HG02943 (cell line): ENCODE data around the gene DCANP1.

Experiments used
- ATAC-seq: cut with Tn5 transposase; IDR thresholded peaks from one replicate; pipeline ENCODE4 v1.9.1; 2021; ENCODE audit warnings: mild to moderate bottlenecking, low read depth, moderate library complexity; ENCODE audit not compliant: unreplicated experiment

The DCANP1 gene

DNA sequence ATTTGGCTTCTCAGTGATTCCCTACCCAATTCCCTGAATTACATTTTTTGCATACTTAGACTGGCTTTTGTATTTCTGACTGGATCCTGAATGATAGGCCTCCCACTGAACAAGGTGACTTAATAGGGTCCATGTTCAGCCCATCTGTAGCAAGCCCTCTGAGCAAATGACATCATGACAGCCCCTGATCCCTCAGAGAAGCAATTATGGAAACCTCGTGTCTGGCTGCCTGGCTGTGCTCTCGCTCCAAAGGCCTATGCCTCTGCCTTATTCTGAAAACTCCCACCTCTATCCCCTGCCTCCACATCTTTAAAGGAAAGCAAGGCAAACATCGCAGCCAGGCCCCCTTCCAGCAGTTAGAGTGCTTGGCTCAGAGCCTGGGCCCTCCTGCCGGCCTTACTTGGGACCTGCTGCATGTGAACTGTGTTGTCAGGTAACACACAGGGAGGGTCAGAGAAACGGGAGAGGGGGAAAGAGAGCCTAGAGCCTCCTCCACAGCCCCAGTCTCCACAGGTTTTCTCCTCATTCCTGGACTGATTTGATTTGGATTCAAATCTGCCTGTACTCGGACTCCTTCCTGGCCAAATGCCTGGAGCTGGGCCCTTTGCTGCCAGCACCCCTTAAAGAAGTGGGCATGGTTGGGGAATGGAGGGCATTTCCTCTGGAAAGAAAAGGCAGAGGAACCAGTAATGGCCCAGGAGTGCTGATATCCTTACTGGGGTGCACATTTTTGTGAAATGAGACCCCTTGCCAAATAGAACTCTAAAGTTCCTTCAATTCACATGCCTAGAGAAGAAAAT, 3.8 kb downstream of the DCANP1 start:
- ATAC-seq, result no peak

DNA sequence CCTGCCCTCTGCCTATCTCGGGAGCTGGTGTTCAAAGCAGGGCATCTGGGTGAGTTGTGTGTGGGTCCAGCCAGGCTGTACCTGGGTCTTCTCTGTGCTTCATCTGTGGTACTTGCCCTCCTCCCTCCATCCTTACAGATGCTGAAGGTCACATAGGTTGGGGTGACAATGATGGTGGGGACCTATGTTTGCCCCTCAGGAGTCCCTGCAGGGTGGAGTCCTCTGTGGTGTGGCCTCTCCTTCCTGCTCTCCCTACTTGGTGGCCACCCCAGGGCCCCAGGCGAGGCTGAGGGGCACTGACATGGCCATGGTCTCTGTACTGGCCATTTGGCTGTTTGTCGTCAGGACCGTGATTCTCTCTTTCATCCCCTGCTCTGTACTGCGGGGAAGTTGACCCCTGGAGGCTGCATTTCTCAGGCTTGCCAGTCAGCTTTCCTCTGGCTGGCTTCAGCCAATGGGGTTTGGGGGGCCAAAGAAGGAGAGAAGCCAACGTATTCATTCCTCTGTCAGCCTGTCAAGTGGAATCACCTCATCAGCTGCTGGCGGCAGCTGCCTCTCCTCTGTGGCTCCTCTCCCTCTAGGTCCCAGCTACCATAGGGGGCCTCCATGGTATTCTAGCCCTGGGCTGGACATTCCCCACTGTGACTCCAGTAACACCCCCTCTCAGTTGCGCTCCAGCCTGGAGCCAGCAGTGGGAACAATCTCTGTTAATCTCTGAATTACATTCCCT, 4.6 kb downstream of the DCANP1 start:
- no peak for ATAC-seq

DNA sequence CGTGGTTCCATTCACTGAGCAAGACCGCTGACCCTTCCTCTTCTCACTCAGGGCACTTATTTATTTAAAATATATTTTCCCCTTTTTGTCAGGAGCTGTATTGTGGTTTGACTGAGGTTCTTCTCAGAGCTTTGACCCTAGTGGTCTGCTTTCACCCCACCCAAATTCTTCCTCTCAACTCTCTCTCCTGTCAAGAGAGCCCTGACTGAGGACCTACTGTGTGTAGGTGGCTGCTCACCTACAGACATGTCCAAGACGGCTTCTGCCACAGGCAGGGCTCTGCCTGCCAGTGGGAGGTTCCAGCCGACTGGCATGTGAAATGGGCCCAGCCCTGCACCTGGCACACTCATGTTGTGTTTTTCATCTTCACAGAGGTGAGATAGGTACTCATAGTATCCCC, 5.2 kb downstream of the DCANP1 start:
- no peak for ATAC-seq

DNA sequence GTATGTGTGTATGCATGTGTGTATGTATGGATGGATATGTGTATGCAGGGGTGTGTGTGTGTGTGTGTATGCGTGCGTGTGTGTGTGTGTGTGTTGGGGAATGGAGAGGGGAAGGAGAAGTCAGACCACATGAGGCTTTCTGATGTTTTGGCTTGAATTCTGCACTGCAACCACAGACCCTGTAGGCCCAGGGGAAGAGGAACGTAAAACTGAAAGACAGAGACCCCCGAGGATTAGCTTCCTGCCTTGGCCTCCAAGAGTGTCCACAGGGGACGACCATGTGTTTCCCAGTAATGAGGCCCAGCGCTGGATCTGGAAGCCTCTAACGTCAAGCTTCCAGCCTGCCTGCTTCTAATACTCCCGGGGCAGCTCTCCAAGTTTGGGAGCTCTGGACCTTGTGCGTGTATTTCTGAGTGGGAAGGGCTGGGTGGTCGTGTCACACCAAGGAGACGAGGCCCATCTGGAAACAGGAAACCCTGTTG, 5.8 kb downstream of the DCANP1 start:
- no peak for ATAC-seq

DNA sequence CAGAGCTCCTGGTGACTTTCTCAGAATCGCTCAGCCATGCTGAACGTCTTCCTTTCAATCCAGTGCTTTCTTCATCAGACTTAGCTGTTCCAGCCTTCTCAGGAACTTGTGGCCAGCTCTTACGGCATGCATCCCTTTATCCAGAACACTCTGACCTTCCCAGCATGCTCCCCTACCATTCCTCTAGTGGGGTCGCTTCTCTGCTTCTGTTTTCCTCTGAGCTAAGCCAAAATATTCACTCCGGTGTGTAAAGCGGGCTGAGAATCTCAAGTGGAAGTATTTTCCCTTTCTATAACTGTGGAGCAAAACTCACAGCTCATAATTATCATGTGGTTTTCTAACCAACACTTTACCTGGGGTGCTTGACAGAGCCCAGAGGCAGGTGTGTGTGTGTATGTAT, 6.2 kb downstream of the DCANP1 start:
- no peak for ATAC-seq

DNA sequence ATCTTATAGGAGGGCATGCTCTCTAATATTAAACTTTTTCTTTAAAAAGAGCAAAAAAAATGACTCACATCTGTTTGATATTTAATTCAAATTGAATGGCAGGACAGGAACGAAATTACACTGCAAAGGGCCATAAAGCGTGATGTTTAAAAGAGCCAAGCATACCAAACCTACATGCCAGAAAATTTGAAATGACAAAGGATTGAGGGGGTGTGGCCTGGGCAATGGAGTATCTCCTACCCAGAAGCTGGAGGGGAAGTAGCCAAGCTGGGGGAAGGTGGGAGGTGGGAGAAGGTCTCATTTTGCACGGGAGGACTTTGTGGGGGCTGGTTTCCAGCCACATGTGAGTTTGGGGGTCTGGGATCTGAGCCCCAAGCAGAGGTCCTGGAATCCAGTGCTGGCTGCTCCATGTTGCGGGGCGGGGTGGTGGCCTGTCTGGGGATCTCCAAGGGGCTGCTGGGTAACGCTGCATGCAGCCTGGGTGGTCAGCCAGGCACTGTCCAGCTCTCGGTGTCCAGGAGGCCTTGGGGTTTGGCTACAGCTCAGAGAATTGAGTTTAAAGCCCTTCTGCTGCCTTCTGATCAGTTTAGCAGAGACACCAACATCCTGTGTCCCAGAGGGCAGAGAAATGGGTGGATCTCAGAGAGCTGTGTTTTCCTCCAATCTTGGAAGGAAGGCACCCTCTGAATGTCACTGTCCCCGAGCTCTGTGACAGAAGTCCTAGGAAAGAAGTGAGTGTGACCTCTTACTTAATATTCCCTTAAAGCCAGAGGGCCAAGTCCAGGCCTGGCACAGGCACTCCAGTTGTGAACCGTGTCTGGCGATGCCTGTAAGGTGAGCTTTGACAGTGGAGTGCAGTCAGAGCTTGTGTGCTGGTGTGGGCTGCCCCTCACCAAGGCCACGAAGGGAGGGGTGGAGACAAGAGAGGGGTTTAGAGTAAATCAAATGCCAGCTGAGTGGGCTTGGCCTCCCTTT, 7.6 kb downstream of the DCANP1 start:
- ATAC-seq, result no peak

DNA sequence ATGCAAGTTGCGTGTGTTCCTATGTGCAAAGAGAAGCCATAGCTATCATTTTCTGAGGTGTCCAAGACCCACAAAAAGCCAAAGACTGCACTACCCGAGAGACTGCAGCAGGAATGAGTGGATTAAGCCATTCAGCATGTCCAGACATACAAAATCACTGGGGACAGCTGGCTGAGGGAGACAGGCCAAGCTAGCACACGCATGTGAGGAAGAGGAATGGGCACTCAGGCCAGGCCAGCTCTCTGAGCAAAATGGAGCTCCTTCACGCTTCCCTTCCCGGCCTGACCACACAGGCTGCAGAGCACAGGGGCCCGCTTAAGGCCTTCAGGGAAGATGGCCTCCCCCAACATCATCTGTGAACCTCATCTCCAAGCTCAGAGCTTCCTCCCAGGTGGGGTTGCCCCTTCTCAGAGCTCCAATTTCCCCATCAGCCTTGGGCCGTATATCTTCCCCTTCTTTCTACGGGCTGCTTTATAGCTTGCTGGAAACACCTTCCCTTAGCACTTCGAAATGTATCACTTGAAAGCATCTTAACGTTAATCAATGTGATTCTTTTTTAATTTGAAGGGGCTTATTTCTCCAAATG, 8.4 kb downstream of the DCANP1 start:
- ATAC-seq, result no peak

DNA sequence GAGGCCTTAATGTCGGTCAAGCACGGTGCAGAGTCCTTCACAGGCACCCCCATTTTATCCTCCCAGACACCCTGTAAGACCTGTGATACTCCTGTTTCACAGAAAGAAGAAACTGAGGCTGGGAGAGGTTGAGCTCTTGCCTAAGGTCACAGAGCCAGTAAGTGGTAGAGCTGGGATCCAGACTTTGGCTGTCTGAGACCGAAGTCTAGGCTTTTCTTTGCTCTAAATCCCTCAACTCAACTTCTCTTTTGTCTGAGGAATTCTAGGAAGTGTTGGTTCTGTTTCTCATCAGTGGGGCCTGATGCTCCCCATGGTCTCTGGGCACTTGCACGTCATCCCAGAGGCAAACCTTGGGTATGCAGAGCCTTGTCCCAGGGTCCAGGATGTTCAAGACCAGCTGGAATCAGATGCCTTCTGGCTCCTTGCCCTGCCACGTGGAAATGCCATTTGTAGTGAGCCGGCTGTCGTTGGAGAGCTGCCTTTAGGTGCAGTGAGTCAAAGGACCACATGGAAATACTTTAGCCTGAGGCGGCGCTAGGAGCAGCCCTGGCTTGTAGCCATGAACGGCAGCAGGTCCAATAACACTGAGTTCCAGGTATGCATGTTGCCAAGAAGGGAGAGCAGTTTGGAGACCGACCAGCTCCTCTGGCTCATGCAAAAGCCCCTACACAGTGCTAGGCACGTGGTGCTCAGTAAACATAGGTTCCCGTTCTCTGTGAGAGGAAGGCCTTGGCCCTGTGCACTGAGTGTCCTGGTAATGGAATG, 9.2 kb downstream of the DCANP1 start:
- ATAC-seq, result no peak

DNA sequence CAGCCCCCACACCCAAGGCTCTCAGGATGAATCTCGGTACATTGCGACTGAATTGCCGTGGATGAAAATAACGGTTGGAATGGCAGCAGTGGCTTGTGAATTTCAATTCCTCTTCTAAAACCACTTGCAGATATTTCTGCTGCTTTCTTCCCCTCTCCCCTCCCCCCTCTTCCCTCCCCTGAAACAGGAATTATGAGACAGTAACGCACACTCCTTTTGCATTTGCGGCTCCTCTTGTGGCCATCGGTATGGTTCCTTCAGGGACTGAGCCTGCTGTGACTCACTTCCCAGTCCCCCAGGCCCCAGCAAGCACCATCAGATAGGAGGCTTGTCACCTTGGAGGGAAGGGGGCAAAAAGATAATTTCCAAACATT, 9.7 kb downstream of the DCANP1 start:
- ATAC-seq, result no peak

DNA sequence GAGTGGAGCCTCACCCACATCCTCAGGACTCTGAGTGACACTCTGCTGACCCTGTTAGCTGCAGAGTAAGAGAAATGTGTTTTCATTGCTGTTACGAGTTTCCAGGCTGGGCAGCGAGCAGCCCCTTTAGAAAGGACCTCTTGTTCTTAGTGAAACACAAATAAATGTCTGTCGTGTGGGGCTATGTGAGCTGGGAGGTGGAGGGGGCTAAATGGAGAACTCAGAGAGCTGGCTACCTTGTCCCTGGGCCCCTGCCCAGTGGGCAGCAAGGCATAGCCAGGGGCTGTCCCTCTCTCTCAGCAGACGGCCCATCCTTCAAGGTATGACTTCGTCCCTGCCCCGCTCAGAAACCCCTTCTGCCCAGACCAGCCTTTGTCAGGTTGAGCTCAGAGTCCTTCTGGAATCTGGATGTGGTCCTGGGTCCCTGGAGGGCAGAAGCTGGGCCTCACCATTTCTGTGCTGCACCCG, 10.2 kb downstream of the DCANP1 start:
- no peak for ATAC-seq

DNA sequence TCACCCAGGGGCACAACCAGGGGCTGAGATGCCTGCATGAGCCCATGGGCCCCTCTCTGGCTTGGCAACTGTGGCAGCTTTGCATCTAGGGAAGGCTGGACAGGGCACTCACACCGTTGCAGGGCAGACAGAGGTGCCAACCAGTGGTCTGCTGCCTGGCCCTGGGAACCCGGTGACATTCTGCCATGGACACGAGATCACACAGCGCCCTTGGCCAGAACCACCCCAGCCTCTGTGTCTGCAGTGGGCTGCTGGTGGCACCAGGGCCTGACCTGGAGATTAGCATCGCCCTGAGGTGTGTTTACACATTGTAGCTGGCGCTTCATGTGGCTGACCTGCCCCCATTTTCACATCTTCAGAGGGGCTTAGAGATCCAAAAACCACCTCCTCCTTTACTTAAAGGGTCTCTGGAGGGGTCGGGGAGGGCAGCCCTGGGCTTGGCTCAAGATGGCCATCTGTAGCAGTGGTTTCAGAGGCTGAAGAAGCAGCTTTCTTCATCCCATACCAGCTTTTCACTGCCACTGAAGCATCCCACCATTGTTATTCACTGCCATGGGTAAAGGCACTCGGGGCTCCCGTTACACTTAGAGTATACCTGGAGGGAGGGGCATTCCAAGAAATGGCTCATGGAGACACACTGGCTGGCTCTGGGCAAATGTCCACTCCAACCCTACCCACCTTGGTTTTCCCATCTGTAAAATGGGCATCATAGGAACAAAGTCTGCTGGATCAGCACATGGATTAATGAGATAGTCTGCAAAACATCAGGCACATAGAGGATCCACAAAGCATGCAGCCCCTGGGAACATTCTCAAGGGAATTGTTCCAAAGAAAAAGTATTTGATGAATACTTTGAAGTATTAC, 11.4 kb downstream of the DCANP1 start:
- ATAC-seq, result no peak

DNA sequence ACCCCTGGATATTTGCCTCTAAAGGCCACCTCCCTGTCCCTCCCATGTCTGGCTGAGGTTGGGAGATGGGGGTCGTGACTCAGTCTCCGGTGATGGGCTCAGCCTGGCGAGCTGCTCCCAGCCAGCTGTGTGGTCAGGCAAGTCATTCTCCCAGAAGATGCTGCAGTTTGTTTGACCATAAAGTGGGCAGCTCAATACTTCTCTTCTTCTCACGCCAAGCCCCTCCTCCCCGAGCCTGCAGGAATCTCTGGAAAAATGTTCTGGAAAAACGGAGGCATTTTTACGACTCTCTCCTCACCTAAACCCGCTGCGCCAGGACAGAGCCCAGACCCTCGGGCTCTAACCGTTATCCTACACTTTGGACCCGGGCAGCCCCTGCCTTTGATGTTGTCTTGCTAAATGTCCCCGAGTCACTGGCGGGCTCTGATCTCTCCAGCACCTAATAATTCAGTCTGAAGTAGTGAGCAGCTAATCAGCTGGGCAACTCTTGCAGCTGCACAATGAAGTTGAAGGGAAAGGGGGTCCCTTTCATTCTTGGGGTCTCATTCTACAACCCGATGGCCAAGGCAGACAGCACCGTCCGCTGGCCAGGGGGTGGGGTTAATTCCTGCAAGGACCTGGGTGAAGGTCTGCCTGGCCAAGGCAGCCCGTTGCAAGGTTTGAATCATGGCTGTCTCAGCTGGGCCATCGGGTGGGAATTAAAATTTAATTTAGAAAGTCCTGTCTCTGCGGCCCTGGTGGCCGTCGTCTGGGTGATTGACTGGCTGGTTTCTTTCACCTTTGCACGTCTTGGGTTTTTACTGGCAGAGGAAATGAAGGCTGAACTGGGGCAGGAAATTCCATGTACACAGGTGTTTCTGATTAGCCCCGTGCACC, 12.3 kb downstream of the DCANP1 start:
- ATAC-seq, result no peak

DNA sequence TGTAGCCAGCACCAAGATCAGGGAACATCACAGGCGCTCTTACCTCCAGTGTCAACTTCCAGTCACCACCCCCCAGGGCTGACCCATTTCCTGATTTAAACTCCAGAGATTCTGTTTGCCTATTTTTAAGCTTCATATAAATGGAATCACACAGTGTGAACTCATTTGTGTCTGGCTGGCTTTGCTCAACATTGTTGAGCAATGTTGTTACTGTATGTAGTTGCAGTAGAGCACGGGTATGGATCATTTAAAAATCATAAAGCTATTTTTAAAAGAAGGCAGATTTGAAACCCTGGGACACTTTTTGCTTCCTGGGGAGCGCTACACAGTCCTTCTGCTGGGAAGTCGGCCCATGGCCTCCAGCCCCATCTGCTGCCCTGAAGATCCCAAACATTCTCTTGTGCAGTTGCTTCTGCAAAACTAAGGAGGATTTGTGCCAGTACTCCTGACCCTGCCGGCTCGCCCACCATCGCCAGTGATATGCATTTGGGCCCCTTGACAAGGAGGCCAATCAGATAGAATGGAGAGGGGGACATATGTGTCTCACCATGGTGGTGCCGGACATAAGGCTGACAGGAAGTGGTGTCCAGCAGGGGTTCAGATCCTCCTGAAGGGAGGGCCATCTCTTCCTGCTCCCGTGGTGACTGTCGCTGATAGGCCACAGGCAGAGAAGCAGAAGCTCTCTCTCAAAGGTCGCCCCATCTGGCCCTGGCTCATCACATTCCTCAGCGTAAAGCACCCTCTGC, 13.3 kb downstream of the DCANP1 start:
- no peak for ATAC-seq

DNA sequence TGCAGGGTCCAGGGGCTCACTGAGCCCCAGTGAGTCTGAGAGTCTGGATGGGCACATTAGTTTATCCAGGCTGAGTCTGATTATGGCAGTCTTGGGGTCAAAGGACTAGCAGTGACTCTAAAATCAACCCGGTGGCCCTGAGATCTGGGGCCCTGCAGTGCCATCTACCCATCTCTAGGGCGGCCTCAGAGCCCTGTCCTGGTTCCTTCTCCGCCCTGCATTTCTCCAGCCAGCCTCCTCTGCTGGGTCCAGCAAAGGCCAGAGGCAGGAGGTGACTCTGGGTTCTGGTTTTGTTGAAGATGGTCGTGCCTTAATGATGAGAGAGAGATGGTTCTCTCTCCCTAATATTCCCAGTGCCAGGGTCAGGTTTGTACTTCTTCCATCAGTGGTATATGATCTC, 15.0 kb downstream of the DCANP1 start:
- ATAC-seq, result no peak

DNA sequence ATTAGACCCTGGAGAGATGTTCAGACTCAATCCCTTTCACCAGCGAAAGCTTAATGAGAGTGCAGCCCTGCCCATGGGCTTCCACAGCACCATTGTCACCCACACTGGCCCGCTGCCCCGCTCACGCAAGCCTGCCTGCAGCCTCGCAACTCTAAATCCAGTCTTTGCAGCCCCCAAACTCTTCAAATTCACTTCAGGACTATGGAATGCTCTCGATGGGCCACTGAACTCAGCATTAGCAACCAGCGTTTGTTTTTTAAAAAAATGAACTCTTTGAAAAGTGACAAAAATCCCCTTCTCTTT, 17.1 kb downstream of the DCANP1 start:
- ATAC-seq, result no peak

DNA sequence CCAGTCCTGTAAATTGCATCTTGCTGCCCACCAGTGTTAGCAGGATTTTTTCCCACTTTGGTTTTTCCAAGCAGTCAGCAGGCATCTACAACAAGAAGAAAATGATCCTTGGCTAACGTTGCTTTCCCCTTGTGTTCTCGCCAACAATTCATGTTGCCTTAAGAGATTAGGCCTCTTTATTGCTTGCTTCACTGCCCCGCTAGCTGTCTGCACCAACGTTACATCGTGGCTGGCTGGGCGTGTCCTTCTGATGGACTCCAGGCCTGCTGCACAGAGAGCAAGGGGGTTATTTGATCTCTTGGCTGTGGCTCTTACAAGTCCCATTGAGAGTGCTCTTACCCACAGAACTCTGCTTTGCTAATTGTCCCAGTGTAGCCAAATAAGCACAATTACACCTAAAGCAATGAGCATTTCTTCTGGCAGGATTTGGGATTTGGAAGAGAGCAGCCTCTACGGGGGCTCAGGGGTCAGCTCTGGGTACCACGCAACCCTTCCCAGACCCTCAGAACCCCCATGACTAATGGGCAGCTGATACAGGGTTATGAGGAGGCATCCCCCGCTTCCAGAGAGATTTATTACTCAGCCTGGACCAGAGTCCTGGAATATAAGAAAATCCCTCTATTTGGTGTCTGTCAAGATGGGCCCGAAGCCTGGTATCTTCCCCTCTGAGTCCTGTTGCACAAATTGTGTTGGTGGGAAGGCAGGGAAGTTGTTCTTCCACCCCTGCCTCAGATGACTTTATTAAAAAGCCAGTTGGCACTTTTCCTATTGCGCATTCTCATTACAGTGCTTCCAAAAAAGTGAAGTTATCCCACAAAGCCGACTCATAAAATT, 17.6 kb downstream of the DCANP1 start:
- no peak for ATAC-seq
